ENCODE measurements around the gene LRRIQ1.

DNA sequence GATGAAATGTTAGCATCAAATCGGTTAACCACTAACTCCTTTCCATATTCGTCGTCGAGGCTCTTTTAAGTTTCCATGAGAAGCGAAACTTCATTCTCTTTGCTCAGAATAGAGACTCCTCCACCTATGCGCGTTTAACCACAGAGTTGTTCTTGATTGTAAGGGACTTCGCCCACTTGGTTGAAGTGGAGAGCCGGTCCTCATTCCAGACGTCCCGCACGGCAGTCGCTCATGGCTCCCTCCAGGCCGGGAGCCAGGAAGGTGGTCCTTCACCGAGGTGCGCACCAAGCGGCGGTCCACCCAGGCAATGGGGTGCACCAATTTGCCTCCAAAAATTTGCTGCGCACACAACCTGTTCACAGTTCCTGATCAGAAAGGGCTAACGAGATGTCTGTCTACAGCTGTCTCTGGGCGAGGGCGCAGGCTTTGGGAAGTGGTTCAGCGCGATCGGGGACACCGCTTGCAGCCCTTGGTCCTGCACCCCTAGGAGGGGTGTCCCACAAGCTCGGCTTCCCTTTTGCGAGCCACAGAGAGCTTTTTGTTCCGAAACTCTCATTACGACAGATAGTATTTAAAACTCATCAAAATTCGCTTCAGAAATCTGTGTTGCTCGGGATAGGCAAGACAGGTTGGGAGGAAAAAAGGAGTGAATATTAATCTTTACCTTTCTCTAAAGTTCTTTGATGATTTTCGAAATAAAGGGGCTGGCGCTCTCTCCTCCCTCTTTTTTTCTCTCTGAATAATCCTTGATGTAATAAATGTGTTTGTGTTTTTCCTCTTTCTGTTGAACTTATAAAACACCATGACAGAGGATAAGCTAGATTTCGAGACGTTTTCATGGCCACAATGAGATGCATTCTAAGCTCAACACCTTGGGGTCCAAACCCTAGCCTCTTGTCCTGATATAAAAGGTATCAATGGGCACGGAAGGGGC lies 237.5 kb downstream of the LRRIQ1 start:
- TF ChIP-seq POLR2A (IDR thresholded peaks at IDR 0.05; ENCODE audit: low read length) (no peak), GATA1 (IDR thresholded peaks at IDR 0.05; ENCODE audit: low read depth, low read length) (no peak)
